HG03045 (cell line): Measurements from ENCODE around the gene SHMT2.

Experiments used
- ATAC-seq: cut with Tn5 transposase; IDR thresholded peaks from one replicate; pipeline ENCODE4 v1.9.1; 2021; ENCODE audit warnings: mild to moderate bottlenecking, moderate library complexity; ENCODE audit not compliant: unreplicated experiment

Gene SHMT2

GRCh38 chr12:57224973-57225679 is 4.4 kb upstream of the SHMT2 start:
- no peak for ATAC-seq

DNA sequence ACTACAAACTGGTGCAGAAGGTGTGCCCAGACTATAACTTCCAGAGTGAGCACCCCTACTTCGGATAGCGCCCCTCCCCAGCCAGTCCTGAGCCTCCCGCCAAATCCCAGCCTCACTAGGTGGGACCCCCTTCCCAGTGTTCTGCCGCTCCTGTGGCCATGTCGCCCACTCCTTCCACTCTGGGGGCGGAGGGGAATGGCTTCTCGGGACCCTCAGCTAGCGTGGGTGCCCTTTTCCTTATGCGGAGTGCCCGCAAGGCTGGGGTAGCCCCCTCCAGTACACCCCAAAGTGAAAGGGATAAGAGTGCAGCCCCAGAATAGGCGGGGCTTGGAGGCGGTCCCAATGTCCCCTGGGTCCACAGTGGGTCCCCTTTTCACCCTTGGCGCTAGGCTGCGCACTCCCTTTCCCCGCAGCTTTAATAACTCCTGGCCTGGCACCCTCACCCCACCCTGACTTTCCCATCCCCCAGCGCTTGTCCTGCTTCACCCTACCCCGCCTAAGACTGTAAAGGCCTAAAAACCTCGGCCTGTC is 3.8 kb upstream of the SHMT2 start:
- ATAC-seq: no peak

- ATAC-seq: no peak
Observed at GRCh38 chr12:57226588-57227314, 2.8 kb upstream of the SHMT2 start.

GRCh38 chr12:57227315-57228115 is 2.0 kb upstream of the SHMT2 start:
- ATAC-seq: no peak

DNA sequence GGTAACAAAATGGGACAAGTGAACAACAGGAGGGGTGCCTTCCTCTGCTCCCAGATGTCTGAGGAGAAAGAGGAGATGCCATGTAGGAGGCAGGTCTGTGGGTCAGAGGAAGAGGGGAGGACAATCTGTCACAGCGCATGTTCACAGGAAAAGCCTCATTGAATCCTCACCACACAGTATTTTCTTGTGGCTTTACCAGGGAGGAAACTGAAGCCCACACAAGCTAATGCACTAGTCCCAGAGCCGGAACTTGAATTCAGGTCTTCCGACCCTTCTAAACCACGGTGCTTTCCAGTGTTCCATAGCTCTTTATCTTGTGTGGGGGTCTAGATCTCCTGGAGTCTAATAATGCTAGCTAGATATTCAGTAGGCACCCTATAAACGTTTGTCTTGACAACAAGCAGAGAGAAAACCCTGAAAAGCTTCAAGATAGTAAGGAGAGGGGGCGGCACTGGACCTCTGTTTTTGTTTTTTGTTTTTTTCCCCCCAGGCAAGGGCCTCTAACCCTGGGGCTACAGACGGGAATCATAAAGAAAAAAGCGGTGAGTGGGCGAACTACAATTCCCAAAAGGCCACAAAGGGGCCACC is 371 bp upstream of the SHMT2 start:
- no peak for ATAC-seq

GRCh38 chr12:57230381-57231155 is 1.1 kb downstream of the SHMT2 start:
- no peak for ATAC-seq

GRCh38 chr12:57231276-57232021 is 1.9 kb downstream of the SHMT2 start:
- no peak for ATAC-seq

DNA sequence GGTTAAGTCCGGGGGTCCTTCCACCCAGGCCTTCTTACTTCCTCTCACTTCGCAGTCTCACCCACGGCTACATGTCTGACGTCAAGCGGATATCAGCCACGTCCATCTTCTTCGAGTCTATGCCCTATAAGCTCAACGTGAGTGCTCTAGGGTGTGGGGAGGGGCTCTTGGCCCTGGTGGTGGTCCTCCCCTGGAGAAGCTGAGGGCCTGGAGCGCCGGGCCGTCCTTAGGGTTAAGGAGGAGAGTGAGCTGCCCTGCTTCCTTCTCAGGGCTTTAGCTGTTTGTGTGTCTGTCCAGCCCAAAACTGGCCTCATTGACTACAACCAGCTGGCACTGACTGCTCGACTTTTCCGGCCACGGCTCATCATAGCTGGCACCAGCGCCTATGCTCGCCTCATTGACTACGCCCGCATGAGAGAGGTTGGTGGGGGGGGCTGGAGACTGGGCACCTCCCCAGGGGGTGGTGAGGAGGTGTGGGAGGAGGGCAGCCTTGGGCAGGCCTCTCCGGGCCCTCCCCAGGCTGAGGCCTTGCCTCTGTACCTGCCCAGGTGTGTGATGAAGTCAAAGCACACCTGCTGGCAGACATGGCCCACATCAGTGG is 2.7 kb downstream of the SHMT2 start:
- ATAC-seq: no peak

DNA sequence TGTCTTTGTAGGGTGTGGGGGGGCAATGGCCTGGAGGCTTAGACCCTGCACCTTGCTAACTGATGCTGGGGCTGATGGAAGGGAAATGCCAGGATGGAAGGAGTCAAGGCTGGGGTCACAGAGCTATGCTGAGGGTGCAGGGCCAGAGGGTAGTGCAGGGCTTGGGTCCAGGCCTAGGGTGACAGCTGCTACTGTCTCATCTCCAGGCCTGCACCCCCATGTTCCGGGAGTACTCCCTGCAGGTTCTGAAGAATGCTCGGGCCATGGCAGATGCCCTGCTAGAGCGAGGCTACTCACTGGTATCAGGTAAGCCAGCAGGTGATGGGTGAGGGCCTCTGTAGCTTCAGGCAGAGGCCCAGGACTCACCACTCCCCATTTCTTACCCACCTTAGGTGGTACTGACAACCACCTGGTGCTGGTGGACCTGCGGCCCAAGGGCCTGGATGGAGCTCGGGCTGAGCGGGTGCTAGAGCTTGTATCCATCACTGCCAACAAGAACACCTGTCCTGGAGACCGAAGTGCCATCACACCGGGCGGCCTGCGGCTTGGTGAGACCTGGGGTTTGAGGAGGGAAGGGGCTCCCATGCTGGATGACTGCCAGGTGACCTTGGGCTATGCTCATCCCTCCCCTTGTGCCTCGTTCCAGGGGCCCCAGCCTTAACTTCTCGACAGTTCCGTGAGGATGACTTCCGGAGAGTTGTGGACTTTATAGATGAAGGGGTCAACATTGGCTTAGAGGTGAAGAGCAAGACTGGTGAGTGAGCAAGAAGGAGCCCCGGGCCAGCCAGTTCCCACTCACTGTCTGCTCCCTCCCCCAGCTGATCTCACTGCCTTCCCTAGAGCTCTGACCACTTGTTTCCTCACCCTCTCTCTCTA is 4.1 kb downstream of the SHMT2 start:
- no peak for ATAC-seq

- ATAC-seq: no peak
Observed at GRCh38 chr12:57234233-57234570, 4.7 kb downstream of the SHMT2 start.

GRCh38 chr12:57234571-57235016 is 5.1 kb downstream of the SHMT2 start:
- ATAC-seq: no peak

DNA sequence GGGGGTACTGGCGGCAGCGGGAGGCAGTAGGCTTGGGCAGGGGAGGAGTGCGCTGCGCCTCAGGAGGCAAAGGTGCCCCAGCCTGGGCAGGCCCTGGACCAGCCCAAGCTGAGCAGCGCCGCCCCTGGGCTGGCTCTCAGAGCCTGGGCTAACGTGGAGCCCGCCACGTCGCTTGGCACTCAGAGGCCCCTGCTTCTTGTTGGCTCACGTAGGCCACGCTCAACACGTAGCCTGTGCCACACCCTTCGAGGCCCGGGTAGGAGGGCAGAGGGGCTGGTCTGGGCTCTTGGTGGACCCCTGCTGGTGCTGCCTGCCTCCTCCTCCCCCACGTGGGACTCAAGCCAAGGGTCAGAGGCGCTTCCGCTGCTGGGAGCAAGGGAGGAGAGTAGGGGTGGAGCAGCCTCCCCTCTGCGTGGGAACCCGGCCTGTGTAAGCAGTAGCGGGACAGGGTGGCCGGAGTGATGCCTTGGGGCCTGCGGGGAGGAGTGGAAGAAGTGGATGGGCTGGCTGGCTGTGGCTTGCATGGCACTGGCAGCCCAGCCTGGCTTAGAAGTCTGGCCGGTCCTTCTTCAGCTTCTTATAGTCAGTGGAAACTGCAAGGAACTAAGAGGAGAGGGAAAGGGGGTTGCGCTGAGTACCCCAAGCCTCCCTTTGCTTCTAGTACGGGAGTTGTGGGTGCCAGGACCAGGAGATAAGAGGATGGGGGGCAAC is 5.7 kb downstream of the SHMT2 start:
- no peak for ATAC-seq

DNA sequence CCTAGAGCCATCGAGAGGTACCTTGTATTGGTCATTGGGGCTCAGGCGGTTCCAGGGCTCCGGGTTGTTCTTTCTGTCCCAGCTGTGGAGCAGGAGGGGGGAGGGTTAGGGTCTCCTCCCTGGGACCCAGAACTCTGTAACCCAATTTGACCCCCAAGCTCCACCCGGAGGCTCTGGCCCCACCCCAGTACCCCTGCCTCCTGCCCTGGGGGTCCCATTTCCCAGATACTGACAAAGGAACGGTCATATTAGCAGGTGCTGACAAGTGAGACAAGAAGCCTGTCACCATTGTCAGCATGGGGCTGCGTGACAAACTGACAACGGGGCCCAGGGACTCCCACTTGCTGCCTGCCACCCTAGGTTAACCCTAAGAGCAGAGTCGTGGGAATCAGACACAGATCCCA is 6.2 kb downstream of the SHMT2 start:
- no peak for ATAC-seq

GRCh38 chr12:57236201-57236924 is 6.9 kb downstream of the SHMT2 start:
- ATAC-seq: no peak

- ATAC-seq: no peak
Observed at GRCh38 chr12:57236925-57237595, 7.5 kb downstream of the SHMT2 start.

GRCh38 chr12:57237596-57237931 is 8.1 kb downstream of the SHMT2 start:
- no peak for ATAC-seq
